ENCODE measurements around the gene RALGPS2. TPM values are rescaled to one million over a fixed set of nuclear protein-coding genes. Genes with fewer than 3 reads are reported as not detected.

RALGPS2 gene
- polyA plus RNA-seq, 3 donors: 2.0 to 4.2 (median 2.3) TPM

- Histone ChIP-seq H3K36me3 (replicated peaks in 1 of 2; ENCODE audit: control insufficient read depth in 1 of 2, insufficient read depth in 2 of 2, low read length in 2 of 2) (no peaks in the 10 kb centered on the region), H3K4me2 (replicated peaks; ENCODE audit: extremely low read depth, low read length, poor library complexity, severe bottlenecking) (no peak overlapping the region), H2AFZ (ENCODE audit: insufficient read depth, low read depth, low read length, poor library complexity, severe bottlenecking) (no peak overlapping the region), H4K20me1 (ENCODE audit: insufficient read depth, low read length) (no peaks in the 10 kb centered on the region), H3K79me2 (ENCODE audit: insufficient read depth, low read length) (no peaks in the 10 kb centered on the region), H3K4me1 (ENCODE audit: control insufficient read depth in 1 of 2, insufficient read depth in 2 of 2, low read length in 2 of 2) (peaks cover 3 to 11% of the 10 kb centered on the region in 2 donors), H3K27me3 (ENCODE audit: control insufficient read depth in 2 of 2, insufficient read depth in 2 of 2, low read length in 2 of 2) (no peaks in the 10 kb centered on the region), H3K9ac (ENCODE audit: insufficient read depth, low read length, poor library complexity, severe bottlenecking) (no peak overlapping the region), H3K4me3 (replicated peaks in 1 of 3; ENCODE audit: low read depth in 2 of 3, low read length in 3 of 3) (no peak overlapping the region), H3K27ac (ENCODE audit: low read depth in 1 of 2, low read length in 2 of 2) (no peak overlapping the region), H3K9me3 (replicated peaks in 1 of 2; ENCODE audit: control insufficient read depth in 1 of 2, insufficient read depth in 1 of 2, low read length in 2 of 2) (no peaks in the 10 kb centered on the region)
- Mint-ChIP-seq H3K27me3 (ENCODE audit: low read depth in 3 of 3) (peaks cover 0 to 3% (median 2%) of the 10 kb centered on the region in 3 donors), H3K36me3 (no peaks in the 10 kb centered on the region), H3K4me3 (no peak overlapping the region), H3K4me1 (peaks cover 20% of the 10 kb centered on the region), H3K9me3 (no peaks in the 10 kb centered on the region), H3K27ac (no peak overlapping the region)
- no CpG with 5 or more reads among the region's 1 CpG for WGBS (ENCODE audit: insufficient coverage)
- TF ChIP-seq, protein P1, sequence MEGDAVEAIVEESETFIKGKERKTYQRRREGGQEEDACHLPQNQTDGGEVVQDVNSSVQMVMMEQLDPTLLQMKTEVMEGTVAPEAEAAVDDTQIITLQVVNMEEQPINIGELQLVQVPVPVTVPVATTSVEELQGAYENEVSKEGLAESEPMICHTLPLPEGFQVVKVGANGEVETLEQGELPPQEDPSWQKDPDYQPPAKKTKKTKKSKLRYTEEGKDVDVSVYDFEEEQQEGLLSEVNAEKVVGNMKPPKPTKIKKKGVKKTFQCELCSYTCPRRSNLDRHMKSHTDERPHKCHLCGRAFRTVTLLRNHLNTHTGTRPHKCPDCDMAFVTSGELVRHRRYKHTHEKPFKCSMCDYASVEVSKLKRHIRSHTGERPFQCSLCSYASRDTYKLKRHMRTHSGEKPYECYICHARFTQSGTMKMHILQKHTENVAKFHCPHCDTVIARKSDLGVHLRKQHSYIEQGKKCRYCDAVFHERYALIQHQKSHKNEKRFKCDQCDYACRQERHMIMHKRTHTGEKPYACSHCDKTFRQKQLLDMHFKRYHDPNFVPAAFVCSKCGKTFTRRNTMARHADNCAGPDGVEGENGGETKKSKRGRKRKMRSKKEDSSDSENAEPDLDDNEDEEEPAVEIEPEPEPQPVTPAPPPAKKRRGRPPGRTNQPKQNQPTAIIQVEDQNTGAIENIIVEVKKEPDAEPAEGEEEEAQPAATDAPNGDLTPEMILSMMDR (IDR thresholded peaks at IDR 0.05): no peak
- DNase-seq: no peak
- intact Hi-C loops (cut with micrococcal nuclease): no loop called here
These were observed 40.5 kb upstream of the RALGPS2 start for GRCh38 chr1:178684542-178685000.

GRCh38 chr1:178686407-178686806 lies 38.6 kb upstream of the RALGPS2 start:
- Histone ChIP-seq H3K36me3 (replicated peaks in 1 of 2; ENCODE audit: control insufficient read depth in 1 of 2, insufficient read depth in 2 of 2, low read length in 2 of 2) (no peaks in the 10 kb centered on the region), H4K20me1 (ENCODE audit: insufficient read depth, low read length) (no peaks in the 10 kb centered on the region), H3K9ac (ENCODE audit: insufficient read depth, low read length, poor library complexity, severe bottlenecking) (no peak overlapping the region), H2AFZ (ENCODE audit: insufficient read depth, low read depth, low read length, poor library complexity, severe bottlenecking) (no peak overlapping the region), H3K27ac (ENCODE audit: low read depth in 1 of 2, low read length in 2 of 2) (no peak overlapping the region), H3K79me2 (ENCODE audit: insufficient read depth, low read length) (no peaks in the 10 kb centered on the region), H3K4me2 (replicated peaks; ENCODE audit: extremely low read depth, low read length, poor library complexity, severe bottlenecking) (no peak overlapping the region), H3K9me3 (replicated peaks in 1 of 2; ENCODE audit: control insufficient read depth in 1 of 2, insufficient read depth in 1 of 2, low read length in 2 of 2) (no peaks in the 10 kb centered on the region), H3K4me3 (replicated peaks in 1 of 3; ENCODE audit: low read depth in 2 of 3, low read length in 3 of 3) (no peak overlapping the region), H3K27me3 (ENCODE audit: control insufficient read depth in 2 of 2, insufficient read depth in 2 of 2, low read length in 2 of 2) (no peaks in the 10 kb centered on the region), H3K4me1 (ENCODE audit: control insufficient read depth in 1 of 2, insufficient read depth in 2 of 2, low read length in 2 of 2) (peaks cover 3 to 11% of the 10 kb centered on the region in 2 donors)
- intact Hi-C loops (cut with micrococcal nuclease): no loop called here
- TF ChIP-seq, protein P1 (IDR thresholded peaks at IDR 0.05): no peak
- no peak for DNase-seq
- no peak overlapping the region for H3K27ac Mint-ChIP-seq
- peaks cover 0 to 3% (median 2%) of the 10 kb centered on the region in 3 donors for H3K27me3 Mint-ChIP-seq (ENCODE audit: low read depth in 3 of 3)
- no peaks in the 10 kb centered on the region for H3K36me3 Mint-ChIP-seq
- H3K4me1 Mint-ChIP-seq: peaks cover 26% of the 10 kb centered on the region
- no CpG with 5 or more reads among the region's 1 CpG for WGBS (ENCODE audit: insufficient coverage)
- no peak overlapping the region for H3K4me3 Mint-ChIP-seq
- H3K9me3 Mint-ChIP-seq: no peaks in the 10 kb centered on the region
